ENCODE data around the gene PLAGL2. TPM values are rescaled to one million over a fixed set of nuclear protein-coding genes. Genes with fewer than 3 reads are reported as not detected.

Gene PLAGL2
- total RNA-seq, 1 experiment from 2014 or later = 96.1 TPM

GRCh38 chr20:32158351-32158750 lies 49.2 kb downstream of the PLAGL2 start:
- no peak overlapping the region for H3K4me3 Mint-ChIP-seq (ENCODE audit: unreplicated experiment)
- no TSS peak for BruUV-seq (replicated peaks)
- intact Hi-C loops (cut with micrococcal nuclease; ENCODE audit: unreplicated experiment) = loop anchor here (5.0 kb wide), 1 partner anchor 284 kb away; no protein-coding TSS in a partner anchor
- H3K27me3 Mint-ChIP-seq (ENCODE audit: insufficient read depth, unreplicated experiment) = no peaks in the 10 kb centered on the region
- Histone ChIP-seq H3K4me3 (ENCODE audit: low read depth, low read length) (no peak overlapping the region), H3K36me3 (ENCODE audit: control insufficient read depth, insufficient read depth, low read length) (peaks cover 15% of the 10 kb centered on the region), H3K4me1 (no peaks in the 10 kb centered on the region), H3K9me3 (no peaks in the 10 kb centered on the region), H3K27me3 (replicated peaks; ENCODE audit: control insufficient read depth, insufficient read depth, low read length) (no peaks in the 10 kb centered on the region)
- peak in 1 of 2 experiments; percentile 30 for DNase-seq
- no peaks in the 10 kb centered on the region for H3K4me1 Mint-ChIP-seq (ENCODE audit: low read depth, unreplicated experiment)
- TF ChIP-seq CTCF (IDR thresholded peaks at IDR 0.05; ENCODE audit: insufficient read depth in 1 of 2, low read depth in 1 of 2, low read length in 1 of 2, severe bottlenecking in 1 of 2, unreplicated experiment in 1 of 2) = no peak
- CTCF ChIA-PET = interaction anchor here (0.6 kb wide), 1 partner anchor 402 kb away, joined by 3 read pairs; no protein-coding TSS in a partner anchor
- peaks cover 80% of the 10 kb centered on the region for H3K36me3 Mint-ChIP-seq (ENCODE audit: insufficient read depth, unreplicated experiment)
- no peak overlapping the region for H3K27ac Mint-ChIP-seq (ENCODE audit: unreplicated experiment)
- no peaks in the 10 kb centered on the region for H3K9me3 Mint-ChIP-seq (ENCODE audit: unreplicated experiment)
- POLR2A ChIA-PET = no interaction called here

GRCh38 chr20:32157611-32158010 lies 49.9 kb downstream of the PLAGL2 start:
- BruUV-seq (replicated peaks) = no TSS peak
- H3K4me1 ChIP-seq = peaks cover 2% of the 10 kb centered on the region
- Mint-ChIP-seq H3K27me3 (ENCODE audit: insufficient read depth, unreplicated experiment) (no peaks in the 10 kb centered on the region), H3K9me3 (ENCODE audit: unreplicated experiment) (no peaks in the 10 kb centered on the region), H3K27ac (ENCODE audit: unreplicated experiment) (no peak overlapping the region), H3K4me3 (ENCODE audit: unreplicated experiment) (no peak overlapping the region), H3K36me3 (ENCODE audit: insufficient read depth, unreplicated experiment) (peaks cover 81% of the 10 kb centered on the region), H3K4me1 (ENCODE audit: low read depth, unreplicated experiment) (peaks cover 3% of the 10 kb centered on the region)
- no peak for TF ChIP-seq CTCF (IDR thresholded peaks at IDR 0.05; ENCODE audit: insufficient read depth in 1 of 2, low read depth in 1 of 2, low read length in 1 of 2, severe bottlenecking in 1 of 2, unreplicated experiment in 1 of 2)
- intact Hi-C loops (cut with micrococcal nuclease; ENCODE audit: unreplicated experiment) = loop anchor here (5.0 kb wide), 1 partner anchor 285 kb away; no protein-coding TSS in a partner anchor
- H3K4me3 ChIP-seq (ENCODE audit: low read depth, low read length) = no peak overlapping the region
- ChIA-PET CTCF (no interaction called here), POLR2A (no interaction called here)
- H3K36me3 ChIP-seq (ENCODE audit: control insufficient read depth, insufficient read depth, low read length) = peaks cover 17% of the 10 kb centered on the region
- no peaks in the 10 kb centered on the region for H3K27me3 ChIP-seq (replicated peaks; ENCODE audit: control insufficient read depth, insufficient read depth, low read length)
- DNase-seq = peak in 1 of 2 experiments; percentile 36
- H3K9me3 ChIP-seq = no peaks in the 10 kb centered on the region

- H3K4me3 ChIP-seq (ENCODE audit: low read depth, low read length) = no peak overlapping the region
- H3K4me3 Mint-ChIP-seq (ENCODE audit: unreplicated experiment) = no peak overlapping the region
- POLR2A ChIA-PET = no interaction called here
These were observed 52.2 kb downstream of the PLAGL2 start for GRCh38 chr20:32155017-32155981.

More at GRCh38 chr20:32155017-32155981, 52.2 kb downstream of the PLAGL2 start:
- peaks cover 6% of the 10 kb centered on the region for H3K4me1 ChIP-seq
- peak; percentile 84 to 86 for DNase-seq
- CTCF ChIA-PET = no interaction called here
- Mint-ChIP-seq H3K27me3 (ENCODE audit: insufficient read depth, unreplicated experiment) (no peaks in the 10 kb centered on the region), H3K4me1 (ENCODE audit: low read depth, unreplicated experiment) (peaks cover 8% of the 10 kb centered on the region), H3K27ac (ENCODE audit: unreplicated experiment) (no peak overlapping the region), H3K36me3 (ENCODE audit: insufficient read depth, unreplicated experiment) (peaks cover 81% of the 10 kb centered on the region), H3K9me3 (ENCODE audit: unreplicated experiment) (no peaks in the 10 kb centered on the region)
- peaks cover 23% of the 10 kb centered on the region for H3K36me3 ChIP-seq (ENCODE audit: control insufficient read depth, insufficient read depth, low read length)
- no peaks in the 10 kb centered on the region for H3K27me3 ChIP-seq (replicated peaks; ENCODE audit: control insufficient read depth, insufficient read depth, low read length)
- no peaks in the 10 kb centered on the region for H3K9me3 ChIP-seq
- BruUV-seq (replicated peaks) = no TSS peak
- intact Hi-C loops (cut with micrococcal nuclease; ENCODE audit: unreplicated experiment) = loop anchor here (1.0 to 5.0 kb wide), 3 partner anchors 182 to 498 kb away; no protein-coding TSS in a partner anchor
- peak; percentile 73 to 92 for TF ChIP-seq CTCF (IDR thresholded peaks at IDR 0.05; ENCODE audit: insufficient read depth in 1 of 2, low read depth in 1 of 2, low read length in 1 of 2, severe bottlenecking in 1 of 2, unreplicated experiment in 1 of 2)
